BE2C (cell line): ENCODE results near the gene EPB41L5.
"Not testable (repeated sequence)": the region's sequence is repeated elsewhere in the genome, so short reads cannot be mapped to it uniquely, and the experiment has no call there.

ENCODE experiments used
- DNase-seq: peaks from one replicate; pipeline ENCODE4 v3.0.0-alpha.2; 2020
- H3K27me3 ChIP-seq: fragments of 250-450 bp; sonication (Bioruptor Pico); 2 replicates; pipeline ENCODE4 v1.5.1; 2020; ENCODE audit warnings: mild to moderate bottlenecking
- H3K36me3 ChIP-seq: fragments of 250-450 bp; sonication (Bioruptor Pico); 2 replicates; pipeline ENCODE4 v1.5.1; 2020; ENCODE audit warnings: mild to moderate bottlenecking
- H3K4me1 ChIP-seq: fragments of 250-450 bp; sonication (Bioruptor Pico); 2 replicates; pipeline ENCODE4 v1.5.1; 2020
- H3K4me3 ChIP-seq: 2 replicates; pipeline ENCODE4 v1.5.1; 2011; ENCODE audit warnings: low read depth, low read length
- H3K9me3 ChIP-seq: fragments of 250-450 bp; sonication (Bioruptor Pico); 2 replicates; pipeline ENCODE4 v1.5.1; 2020
- CTCF ChIP-seq: IDR thresholded peaks from 2 replicates; pipeline ENCODE4 v1.5.1; 2012; ENCODE audit warnings: mild to moderate bottlenecking, low read depth, low read length

The EPB41L5 gene

GRCh38 chr2:120110507-120110906, 97.6 kb downstream of the EPB41L5 start:
- Histone ChIP-seq H3K4me1 (peaks cover 12% of the 10 kb centered on the region), H3K27me3 (no peaks in the 10 kb centered on the region), H3K36me3 (no peaks in the 10 kb centered on the region; the same call in 1 of the 2 replicates), H3K4me3 (no peak overlapping the region), H3K9me3 (no peaks in the 10 kb centered on the region)
- no peak for DNase-seq
- TF ChIP-seq CTCF = no peak

- H3K27me3 ChIP-seq = no peaks in the 10 kb centered on the region
- no peak for TF ChIP-seq CTCF
- H3K4me3 ChIP-seq = no peak overlapping the region
- H3K4me1 ChIP-seq = peaks cover 12% of the 10 kb centered on the region
- no peak for DNase-seq
- H3K9me3 ChIP-seq = no peaks in the 10 kb centered on the region
- H3K36me3 ChIP-seq = no peaks in the 10 kb centered on the region; the same call in 1 of the 2 replicates
Observed at GRCh38 chr2:120111193-120111592, 98.3 kb downstream of the EPB41L5 start.

GRCh38 chr2:120118018-120118417, 105.1 kb downstream of the EPB41L5 start:
- no peaks in the 10 kb centered on the region for H3K9me3 ChIP-seq
- no peak for DNase-seq
- peaks cover 5% of the 10 kb centered on the region for H3K4me1 ChIP-seq
- no peaks in the 10 kb centered on the region for H3K27me3 ChIP-seq
- TF ChIP-seq CTCF = no peak
- H3K36me3 ChIP-seq = no peaks in the 10 kb centered on the region
- no peak overlapping the region for H3K4me3 ChIP-seq

- no peaks in the 10 kb centered on the region for H3K9me3 ChIP-seq
- H3K27me3 ChIP-seq = no peaks in the 10 kb centered on the region
- H3K36me3 ChIP-seq = no peaks in the 10 kb centered on the region
- no peak for TF ChIP-seq CTCF
- no peak overlapping the region for H3K4me3 ChIP-seq
- H3K4me1 ChIP-seq = peaks cover 5% of the 10 kb centered on the region
- peak; percentile 19 for DNase-seq
Observed at GRCh38 chr2:120118471-120118870, 105.6 kb downstream of the EPB41L5 start.

- not testable (repeated sequence) for H3K9me3 ChIP-seq, H3K27me3 ChIP-seq
Observed at GRCh38 chr2:120121337-120121736, 108.5 kb downstream of the EPB41L5 start.

GRCh38 chr2:120123090-120123489, 110.2 kb downstream of the EPB41L5 start:
- Histone ChIP-seq H3K4me1 (no peaks in the 10 kb centered on the region; the same call in 1 of the 2 replicates), H3K9me3 (no peaks in the 10 kb centered on the region), H3K36me3 (no peaks in the 10 kb centered on the region), H3K27me3 (no peaks in the 10 kb centered on the region), H3K4me3 (no peak overlapping the region)
- no peak for TF ChIP-seq CTCF
- DNase-seq = no peak

More at GRCh38 chr2:120121337-120121736, 108.5 kb downstream of the EPB41L5 start:
- H3K4me1 ChIP-seq, H3K36me3 ChIP-seq, DNase-seq, H3K4me3 ChIP-seq: not testable (repeated sequence)

- H3K9me3 ChIP-seq = no peaks in the 10 kb centered on the region
- no peak for TF ChIP-seq CTCF
- DNase-seq = no peak
- no peaks in the 10 kb centered on the region for H3K27me3 ChIP-seq
- H3K4me3 ChIP-seq = no peak overlapping the region
- no peaks in the 10 kb centered on the region for H3K4me1 ChIP-seq
- H3K36me3 ChIP-seq = no peaks in the 10 kb centered on the region
Observed at GRCh38 chr2:120125195-120125594, 112.3 kb downstream of the EPB41L5 start.
